ENCODE measurements around the gene MLPH. TPM values are rescaled to one million over a fixed set of nuclear protein-coding genes. Genes with fewer than 3 reads are reported as not detected.
A peak's percentile ranks its signal among the peaks of the same experiment; 100 is the strongest.

Gene MLPH
- total RNA-seq, result 21.9 and 52.6 TPM in 2 replicates

GRCh38 chr2:237486819-237487448 lies at the start of gene MLPH:
MLPH (plus strand) TSS chr2:237487251; CDS start chr2:237493427, 6,176 bp downstream.

GRCh38 chr2:237566401-237567235 lies 79.6 kb downstream of the MLPH start, which contains the start of gene PRLH:
PRLH (plus strand) TSS chr2:237566574; CDS start chr2:237566574, 0 bp downstream.

GRCh38 chr2:237590272-237591140 lies 103.5 kb downstream of the MLPH start, which contains the start of gene RAB17:
RAB17 (minus strand) TSS chr2:237590734; CDS start chr2:237586154, 4,580 bp downstream.

Small RNA genes lying within 50 kb of the gene (small RNA-seq; reads per million reads assigned to genes)
- not detected for gene MIR6811
- gene RNU6-1140P, result 0.83 reads per million, percentile 49 among the genes with 10 or more reads in this experiment

Other genes starting within 250 kb of the MLPH start
- 4.8 and 10.6 TPM in 2 replicates for gene COL6A3, start 73.1 kb upstream of the MLPH start, total RNA-seq
- not detected in 2 replicates for gene PRLH, start 79.3 kb downstream of the MLPH start, total RNA-seq
- under 0.01 and 1.3 TPM in 2 replicates for gene RAB17, start 103.5 kb downstream of the MLPH start, total RNA-seq
- 127 and 146 TPM in 2 replicates for gene LRRFIP1, start 140.3 kb downstream of the MLPH start, total RNA-seq